Smooth muscle cell (in vitro differentiated cells): ENCODE measurements around the gene HDAC7. TPM values are rescaled to one million over a fixed set of nuclear protein-coding genes. Genes with fewer than 3 reads are reported as not detected.

Source experiments
- DNase-seq: peaks from one replicate; lab custom pipeline; 2025; ENCODE audit not compliant: unreplicated experiment; lab: John Stamatoyannopoulos, UW
- H2AFZ ChIP-seq: fragments of 200-600 bp; sonication (generic); 2 replicates; pipeline ENCODE4 v1.6.0; 2016; ENCODE audit warnings: antibody characterized with exemption, low read depth, mild to moderate bottlenecking
- H3F3A ChIP-seq: fragments of 200-600 bp; sonication (generic); 2 replicates; pipeline ENCODE4 v1.6.0; 2017; ENCODE audit warnings: antibody characterized with exemption, low read depth
- H3K27ac ChIP-seq: fragments of 200-600 bp; sonication (generic); 2 replicates; pipeline ENCODE4 v1.5.1; 2016; ENCODE audit warnings: low read depth, mild to moderate bottlenecking
- H3K27me3 ChIP-seq: fragments of 200-600 bp; sonication (generic); 2 replicates; pipeline ENCODE4 v1.6.1; 2016; ENCODE audit warnings: low read depth, mild to moderate bottlenecking
- H3K36me3 ChIP-seq: fragments of 200-600 bp; sonication (generic); 2 replicates; pipeline ENCODE4 v1.5.1; 2016; ENCODE audit warnings: low read depth
- H3K4me1 ChIP-seq: fragments of 200-600 bp; sonication (generic); 2 replicates; pipeline ENCODE4 v1.5.1; 2016; ENCODE audit warnings: low read depth
- H3K4me2 ChIP-seq: fragments of 200-600 bp; sonication (generic); 2 replicates; pipeline ENCODE4 v1.6.0; 2016; ENCODE audit warnings: mild to moderate bottlenecking
- H3K4me3 ChIP-seq: fragments of 200-600 bp; sonication (generic); 2 replicates; pipeline ENCODE4 v1.5.1; 2016; ENCODE audit warnings: mild to moderate bottlenecking
- H3K79me2 ChIP-seq: fragments of 200-600 bp; sonication (generic); 2 replicates; pipeline ENCODE4 v1.6.0; 2016; ENCODE audit warnings: low read depth, mild to moderate bottlenecking
- H3K9ac ChIP-seq: fragments of 200-600 bp; sonication (generic); 2 replicates; pipeline ENCODE4 v1.6.0; 2016; ENCODE audit warnings: low read depth
- H3K9me3 ChIP-seq: fragments of 200-600 bp; sonication (generic); replicated peaks from 2 replicates; pipeline ENCODE4 v1.5.1; 2016; ENCODE audit warnings: low read depth
- H4K20me1 ChIP-seq: fragments of 200-600 bp; sonication (generic); 2 replicates; pipeline ENCODE4 v1.6.0; 2016; ENCODE audit warnings: low read depth
- CTCF ChIP-seq: fragments of 200-600 bp; sonication (generic); IDR thresholded peaks from 2 replicates; pipeline ENCODE4 v1.5.1; 2017; ENCODE audit warnings: borderline replicate concordance, mild to moderate bottlenecking, antibody characterized with exemption; ENCODE audit not compliant: insufficient read depth, poor library complexity, severe bottlenecking
- whole genome bisulfite sequencing: methylation state at CpG from one replicate; pipeline ENCODE4 v1.1.7; 2016; ENCODE audit warnings: low lambda C conversion rate; 5-methylcytosine and 5-hydroxymethylcytosine counted together
- polyA plus RNA-seq: library from polyadenylated mRNA; unstranded; fragments of >200 nt; fragmentation: Nextera tagmentation; extraction: Ambion mirVana; gene quantifications from 2 replicates; pipeline ENCODE4 v1.2.1, GENCODE V29; 2016
- total RNA-seq: library from RNA; depleted of rRNA; stranded (reverse); fragments of >200 nt; gene quantifications from 2 replicates; pipeline ENCODE4 v1.2.3, GENCODE V29; 2014

Gene HDAC7
- total and polyA plus RNA-seq, 2 experiments from 2014 or later: 24.1 to 32.4 TPM

- WGBS: 83% methylated on average over 8 of the region's 8 CpGs
- Histone ChIP-seq H3K4me2 (no peak overlapping the region), H3K4me1 (peaks cover 4% of the 10 kb centered on the region)
These were observed 56.0 kb downstream of the HDAC7 start for GRCh38 chr12:47763481-47764346.

GRCh38 chr12:47762850-47763465, 56.7 kb downstream of the HDAC7 start:
- no peaks in the 10 kb centered on the region for H3K27me3 ChIP-seq
- no peak overlapping the region for H3K9ac ChIP-seq
- H3K27ac ChIP-seq: no peak overlapping the region
- no peaks in the 10 kb centered on the region for H3K79me2 ChIP-seq
- no peaks in the 10 kb centered on the region for H3K36me3 ChIP-seq
- 59% methylated on average over 3 of the region's 3 CpGs for WGBS
- H3K9me3 ChIP-seq: no peaks in the 10 kb centered on the region
- H4K20me1 ChIP-seq: no peaks in the 10 kb centered on the region
- H3K4me3 ChIP-seq: no peak overlapping the region
- no peaks in the 10 kb centered on the region for H3F3A ChIP-seq
- TF ChIP-seq CTCF: no peak
- no peak overlapping the region for H3K4me2 ChIP-seq
- H3K4me1 ChIP-seq: peaks cover 7% of the 10 kb centered on the region
- DNase-seq: no peak
- no peak overlapping the region for H2AFZ ChIP-seq

More at GRCh38 chr12:47763481-47764346, 56.0 kb downstream of the HDAC7 start:
- H3F3A ChIP-seq: no peaks in the 10 kb centered on the region
- no peaks in the 10 kb centered on the region for H3K27me3 ChIP-seq
- H3K36me3 ChIP-seq: no peaks in the 10 kb centered on the region
- H2AFZ ChIP-seq: no peak overlapping the region
- H3K9ac ChIP-seq: no peak overlapping the region
- H3K27ac ChIP-seq: no peak overlapping the region
- no peaks in the 10 kb centered on the region for H3K79me2 ChIP-seq
- no peak for TF ChIP-seq CTCF
- no peak for DNase-seq
- H4K20me1 ChIP-seq: no peaks in the 10 kb centered on the region
- no peak overlapping the region for H3K4me3 ChIP-seq
- no peaks in the 10 kb centered on the region for H3K9me3 ChIP-seq

GRCh38 chr12:47758834-47759690, 60.6 kb downstream of the HDAC7 start, which contains the start of gene RAPGEF3:
TSS of gene RAPGEF3 (minus strand) at chr12:47758880. CDS start at chr12:47758556, 324 bp downstream.
- Histone ChIP-seq H3K36me3 (no peaks in the 10 kb centered on the region), H3K9me3 (no peaks in the 10 kb centered on the region), H4K20me1 (no peaks in the 10 kb centered on the region), H3K27me3 (no peaks in the 10 kb centered on the region), H3F3A (no peaks in the 10 kb centered on the region), H3K4me1 (peaks cover 17% of the 10 kb centered on the region), H3K4me3 (peak within 1 kb of the TSS; percentile 66), H3K27ac (no peak within 1 kb of the TSS), H3K4me2 (peak within 1 kb of the TSS; percentile 88), H3K9ac (peak within 1 kb of the TSS; percentile 36), H3K79me2 (no peaks in the 10 kb centered on the region), H2AFZ (peak within 1 kb of the TSS; percentile 96)
- 3% methylated on average over 50 of the region's 57 CpGs for WGBS
- peak; percentile 68 for DNase-seq
- peak; percentile 49 for TF ChIP-seq CTCF
